Measurements from ENCODE around the gene DENND5A.

DNA sequence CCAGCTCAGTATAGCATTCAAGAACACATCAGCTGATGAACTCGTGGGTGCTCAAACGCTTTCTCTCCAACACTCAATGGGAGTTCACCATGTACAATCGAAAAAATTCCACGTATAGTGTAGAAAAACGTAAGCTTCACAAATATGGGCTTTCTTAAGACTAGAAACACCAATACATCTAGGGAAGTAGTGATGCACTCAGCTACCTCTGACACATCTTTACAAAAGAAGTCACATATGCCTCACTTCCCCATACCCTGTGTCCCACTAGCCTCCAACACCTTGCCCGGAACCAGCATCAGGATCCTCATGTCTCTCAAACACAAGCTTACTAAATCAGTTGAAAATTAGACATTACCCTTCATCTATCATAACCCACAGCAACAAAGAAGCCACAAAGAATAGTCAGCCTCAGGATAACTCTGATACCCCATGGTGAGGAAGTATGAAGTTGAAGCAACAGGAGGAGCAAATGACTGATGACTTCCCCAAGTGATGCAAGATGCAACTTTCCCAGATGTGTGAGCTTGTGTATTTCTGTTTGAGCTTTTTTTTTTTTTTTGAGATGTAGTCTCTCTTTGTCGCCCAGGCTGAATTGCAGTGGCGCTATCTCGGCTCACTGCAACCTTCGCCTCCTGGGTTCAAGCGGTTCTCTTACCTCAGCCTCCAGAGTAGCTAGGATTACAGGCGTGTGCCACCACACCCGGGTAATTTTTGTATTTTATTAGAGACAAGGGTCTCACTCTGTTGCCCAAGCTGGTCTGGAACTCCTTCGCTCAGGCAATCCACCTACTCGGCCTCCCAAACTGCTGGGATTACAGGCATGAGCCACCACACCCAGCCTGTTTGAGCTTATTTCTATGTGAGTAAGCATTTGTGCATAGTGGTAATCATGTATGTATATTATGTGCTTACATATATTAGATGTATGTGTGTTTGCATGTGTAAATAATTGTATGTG lies 8.5 kb upstream of the DENND5A start:
- TF ChIP-seq, protein P1, sequence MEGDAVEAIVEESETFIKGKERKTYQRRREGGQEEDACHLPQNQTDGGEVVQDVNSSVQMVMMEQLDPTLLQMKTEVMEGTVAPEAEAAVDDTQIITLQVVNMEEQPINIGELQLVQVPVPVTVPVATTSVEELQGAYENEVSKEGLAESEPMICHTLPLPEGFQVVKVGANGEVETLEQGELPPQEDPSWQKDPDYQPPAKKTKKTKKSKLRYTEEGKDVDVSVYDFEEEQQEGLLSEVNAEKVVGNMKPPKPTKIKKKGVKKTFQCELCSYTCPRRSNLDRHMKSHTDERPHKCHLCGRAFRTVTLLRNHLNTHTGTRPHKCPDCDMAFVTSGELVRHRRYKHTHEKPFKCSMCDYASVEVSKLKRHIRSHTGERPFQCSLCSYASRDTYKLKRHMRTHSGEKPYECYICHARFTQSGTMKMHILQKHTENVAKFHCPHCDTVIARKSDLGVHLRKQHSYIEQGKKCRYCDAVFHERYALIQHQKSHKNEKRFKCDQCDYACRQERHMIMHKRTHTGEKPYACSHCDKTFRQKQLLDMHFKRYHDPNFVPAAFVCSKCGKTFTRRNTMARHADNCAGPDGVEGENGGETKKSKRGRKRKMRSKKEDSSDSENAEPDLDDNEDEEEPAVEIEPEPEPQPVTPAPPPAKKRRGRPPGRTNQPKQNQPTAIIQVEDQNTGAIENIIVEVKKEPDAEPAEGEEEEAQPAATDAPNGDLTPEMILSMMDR (IDR thresholded peaks at IDR 0.05) = no peak
- TF ChIP-seq POLR2A (IDR thresholded peaks at IDR 0.05) = no peak
